Central memory CD4-positive, alpha-beta T cell (primary cell): ENCODE results near the gene LPAR1.

Experiments
- DNase-seq: peaks from one replicate; pipeline ENCODE4 v3.0.0; 2022

The LPAR1 gene

GRCh38 chr9:111036946-111037345, 1.3 kb downstream of the LPAR1 start:
- DNase-seq: no peak

DNA sequence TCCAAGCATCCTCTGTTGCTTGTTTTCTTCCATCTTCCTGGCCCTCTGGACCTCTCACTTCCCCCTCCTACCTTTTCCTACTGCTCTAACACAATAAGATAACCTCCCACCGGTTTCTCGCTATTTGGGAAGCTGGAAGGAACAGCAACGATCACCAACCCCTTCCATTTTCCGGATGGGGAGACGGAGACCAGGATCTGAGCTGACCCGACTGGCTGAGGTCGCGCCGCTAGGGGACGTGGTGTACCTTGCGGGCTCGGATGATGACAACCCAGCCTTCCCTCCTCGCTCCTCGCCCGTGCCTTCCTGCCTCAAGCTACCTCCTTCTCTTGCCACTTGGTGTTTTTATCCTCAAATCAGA, 1.9 kb downstream of the LPAR1 start:
- DNase-seq: no peak

DNA sequence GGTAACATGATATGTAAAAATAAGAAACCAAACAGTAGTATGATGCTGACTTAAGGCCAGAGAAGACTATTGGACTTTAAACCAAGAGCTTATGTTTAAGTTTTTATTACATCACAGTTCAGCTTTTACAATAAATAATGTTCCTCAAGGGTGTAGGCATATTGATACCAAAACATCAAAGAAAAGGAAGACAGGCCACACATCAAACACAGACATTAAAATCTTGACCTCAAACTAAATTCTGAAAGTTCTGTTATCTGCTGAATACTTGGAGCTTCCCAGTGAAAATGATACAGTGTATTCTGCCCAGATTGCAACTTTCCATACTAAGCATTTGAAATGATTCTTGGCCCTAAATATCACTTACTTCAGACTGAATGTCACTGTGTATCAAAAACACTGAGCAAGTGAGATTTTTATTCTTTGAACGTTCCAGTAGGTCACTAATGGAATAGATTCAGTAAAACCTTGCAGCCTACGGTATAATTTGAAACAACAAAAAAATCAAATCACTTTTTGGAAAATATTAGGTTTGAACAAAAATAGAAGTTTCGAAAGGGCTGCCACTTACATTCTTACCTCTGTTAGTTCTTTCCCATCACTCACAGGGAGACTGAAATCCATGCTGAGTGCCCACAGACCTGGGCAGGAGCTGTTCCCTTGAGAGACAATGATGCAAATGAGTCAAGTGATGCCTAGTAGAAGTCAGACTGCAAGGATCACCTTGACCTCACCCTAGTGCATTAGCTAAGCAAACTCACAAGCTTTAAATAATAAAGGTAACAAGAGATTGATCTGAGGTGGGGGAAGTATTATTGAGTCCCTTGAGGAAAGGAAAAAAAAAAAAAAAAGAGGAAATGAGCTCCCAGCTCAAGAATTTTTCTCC, 2.5 kb downstream of the LPAR1 start:
- no peak for DNase-seq

DNA sequence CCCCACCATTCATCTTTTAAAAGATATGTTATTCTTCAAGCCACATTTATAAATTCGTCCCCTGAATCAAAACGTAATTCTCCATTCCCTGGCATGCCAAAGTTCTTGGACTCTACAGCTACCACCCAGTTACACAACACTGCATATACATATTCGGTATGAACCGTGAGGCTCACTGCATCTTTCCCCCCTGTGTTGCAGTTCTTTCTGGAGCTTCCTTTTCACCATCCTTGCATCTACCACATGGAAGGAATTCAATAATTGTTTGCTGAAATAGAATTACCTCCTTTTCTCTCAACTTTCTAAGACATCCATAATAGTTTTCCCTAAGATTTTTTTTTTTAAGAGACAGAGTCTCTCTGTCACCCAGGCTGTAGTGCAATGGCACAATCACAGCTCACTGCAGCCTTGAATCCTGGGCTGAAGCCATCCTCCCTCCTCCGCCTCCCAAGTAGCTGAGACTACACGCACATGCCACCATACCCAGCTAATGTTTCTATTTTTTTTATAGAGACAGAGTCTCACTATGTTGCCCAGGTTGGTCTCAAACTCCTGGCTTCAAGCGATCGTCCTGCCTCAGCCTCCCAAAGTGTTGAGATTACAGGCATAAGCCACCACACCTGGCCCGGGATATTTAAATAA, 3.3 kb downstream of the LPAR1 start:
- DNase-seq: no peak

DNA sequence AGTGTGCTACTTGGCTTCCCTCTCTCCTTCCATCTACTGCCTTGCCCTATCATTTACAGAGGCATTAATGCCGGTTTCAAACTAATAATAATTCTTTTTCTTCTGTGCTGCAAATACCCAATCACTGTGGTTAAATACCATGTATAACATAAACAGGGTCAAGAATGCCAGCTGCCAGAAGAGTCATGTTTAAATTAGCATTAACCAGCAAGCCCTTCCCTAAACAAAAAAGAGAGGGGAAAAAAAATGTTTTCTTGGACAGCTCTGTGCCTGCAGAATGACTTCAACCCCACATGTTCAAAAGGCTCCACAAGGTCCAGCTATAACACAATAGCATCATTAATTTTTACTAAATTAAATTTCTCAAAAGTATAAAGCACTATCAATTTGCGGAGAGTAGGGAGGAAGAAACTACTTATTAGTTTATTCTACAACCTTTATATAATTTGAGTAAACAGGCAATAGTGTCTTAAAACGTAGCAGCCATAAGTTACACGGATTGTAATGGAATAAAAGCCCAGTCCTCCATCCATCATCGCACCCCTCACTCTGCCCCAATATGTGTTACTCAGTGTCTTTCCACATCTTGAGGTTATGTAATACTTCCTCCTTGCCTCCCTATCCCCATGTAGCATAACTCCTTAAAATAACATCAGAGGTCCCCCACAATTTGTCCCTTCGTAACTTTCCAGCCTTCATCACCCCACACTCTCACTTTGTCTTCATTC, 3.9 kb downstream of the LPAR1 start:
- no peak for DNase-seq

- DNase-seq: no peak
Measured at GRCh38 chr9:111030492-111030891, 7.8 kb downstream of the LPAR1 start.

DNA sequence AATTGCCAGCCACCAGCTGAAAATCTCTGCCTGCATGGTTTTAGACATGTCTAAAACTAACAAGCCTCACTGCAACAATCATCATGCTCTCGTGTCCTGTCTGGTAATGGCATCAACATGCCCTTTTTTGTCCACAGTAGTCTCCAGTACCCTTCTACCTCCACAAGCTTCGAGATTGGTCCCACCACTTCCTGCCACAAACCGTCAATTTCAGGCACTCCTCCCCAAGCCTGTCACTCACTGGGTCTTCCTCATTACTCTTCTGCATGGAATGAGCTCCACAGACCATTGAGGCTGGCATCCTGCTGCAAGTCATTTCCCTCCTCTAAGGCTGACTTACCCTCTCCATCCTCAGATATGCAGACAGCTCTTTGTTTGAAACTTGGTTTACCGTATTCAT, 9.0 kb downstream of the LPAR1 start:
- no peak for DNase-seq

GRCh38 chr9:111027798-111028197, 10.5 kb downstream of the LPAR1 start:
- DNase-seq: no peak

GRCh38 chr9:111023128-111023527, 15.1 kb downstream of the LPAR1 start:
- no peak for DNase-seq

- DNase-seq: no peak
Measured at GRCh38 chr9:111020594-111020993, 17.7 kb downstream of the LPAR1 start.

- no peak for DNase-seq
Measured at GRCh38 chr9:111016426-111017045, 21.7 kb downstream of the LPAR1 start.

DNA sequence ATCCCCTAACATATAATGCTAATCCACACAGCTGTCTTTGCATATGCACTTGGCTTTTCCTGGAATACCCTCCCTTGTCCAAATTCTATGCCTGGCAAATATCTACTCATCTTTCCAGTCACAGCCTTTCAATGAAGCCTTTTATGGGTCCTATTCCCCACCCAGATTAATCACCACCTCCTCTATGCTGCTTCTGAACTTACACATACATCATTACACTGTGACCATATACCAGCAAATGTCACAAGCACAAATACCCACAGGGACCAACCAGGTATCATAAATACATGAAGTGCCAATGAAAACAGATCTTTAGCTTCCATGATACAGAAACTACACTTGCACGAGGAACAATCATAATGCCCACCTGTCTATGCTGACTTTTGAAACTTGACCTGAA, 22.3 kb downstream of the LPAR1 start:
- no peak for DNase-seq

GRCh38 chr9:111013707-111014106, 24.6 kb downstream of the LPAR1 start:
- no peak for DNase-seq

DNA sequence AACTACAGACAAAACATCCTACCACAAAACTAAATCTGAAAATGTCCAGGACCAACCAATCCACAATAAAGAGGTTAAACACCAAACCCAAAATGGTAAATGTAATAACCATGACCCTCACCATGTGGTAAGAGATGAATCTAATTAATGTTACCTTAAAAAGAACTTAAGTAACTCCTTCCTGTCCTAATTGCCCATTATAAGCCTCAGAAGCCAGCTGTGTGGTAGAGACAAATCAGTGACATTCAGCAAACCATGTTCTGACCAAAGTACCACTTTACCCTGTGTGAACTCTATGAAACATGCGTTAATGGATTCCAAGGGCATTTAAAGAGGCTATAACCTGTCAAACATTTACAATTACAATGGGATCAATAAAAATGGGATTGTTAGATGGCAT, 25.0 kb downstream of the LPAR1 start:
- DNase-seq: no peak

GRCh38 chr9:111008158-111009075, 29.9 kb downstream of the LPAR1 start:
- DNase-seq: no peak

DNA sequence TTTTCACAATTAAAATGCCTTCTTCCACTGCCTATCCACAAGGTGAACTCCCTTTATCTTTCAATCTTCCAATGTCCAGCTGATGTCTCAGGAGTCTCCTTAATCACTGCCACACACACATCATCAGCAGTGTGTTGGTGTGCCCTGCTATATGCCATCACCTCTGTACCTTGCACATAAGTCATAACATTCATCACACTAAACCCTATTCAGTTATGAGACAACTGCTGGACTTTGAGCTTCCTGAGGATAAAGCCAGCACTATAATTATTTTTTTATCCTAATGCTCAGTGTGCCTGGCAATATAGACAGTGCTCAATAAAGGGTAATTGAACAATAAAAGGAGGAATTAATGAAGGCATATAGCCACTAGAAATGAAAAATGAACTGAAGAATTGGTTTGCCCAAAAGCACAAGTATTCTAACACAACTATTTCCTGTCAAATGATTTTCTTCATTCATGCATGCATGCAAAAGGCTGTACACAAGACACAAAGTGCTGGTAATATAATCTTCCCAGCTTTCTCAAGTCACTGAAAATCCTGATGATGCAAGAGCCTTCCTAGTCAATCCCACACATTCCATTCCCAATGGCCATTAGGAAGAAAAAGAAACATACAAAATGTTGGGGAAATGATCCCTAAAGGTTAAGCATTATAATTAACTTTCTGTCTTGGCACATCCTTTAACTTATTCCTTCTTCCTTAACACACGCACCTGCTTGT, 32.4 kb downstream of the LPAR1 start:
- DNase-seq: no peak

DNA sequence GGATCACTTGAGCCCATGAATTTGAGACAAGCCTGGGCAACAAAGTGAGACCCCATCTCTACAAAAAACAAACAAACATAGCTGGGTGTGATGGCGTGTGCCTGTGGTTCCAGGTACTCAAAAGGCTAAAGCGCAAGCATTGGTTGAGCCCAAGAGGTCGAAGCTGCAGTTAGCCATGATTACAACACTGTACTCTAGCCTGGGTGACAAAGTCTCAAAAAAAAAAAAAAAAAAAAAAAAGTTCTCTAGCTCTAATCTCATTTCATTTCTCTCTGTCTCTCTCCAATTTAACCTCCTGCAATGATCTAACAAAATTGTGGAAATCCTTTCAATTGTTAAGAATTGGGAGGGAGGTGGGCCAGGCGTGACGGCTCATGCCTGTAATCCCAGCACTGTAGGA, 33.3 kb downstream of the LPAR1 start:
- no peak for DNase-seq

DNA sequence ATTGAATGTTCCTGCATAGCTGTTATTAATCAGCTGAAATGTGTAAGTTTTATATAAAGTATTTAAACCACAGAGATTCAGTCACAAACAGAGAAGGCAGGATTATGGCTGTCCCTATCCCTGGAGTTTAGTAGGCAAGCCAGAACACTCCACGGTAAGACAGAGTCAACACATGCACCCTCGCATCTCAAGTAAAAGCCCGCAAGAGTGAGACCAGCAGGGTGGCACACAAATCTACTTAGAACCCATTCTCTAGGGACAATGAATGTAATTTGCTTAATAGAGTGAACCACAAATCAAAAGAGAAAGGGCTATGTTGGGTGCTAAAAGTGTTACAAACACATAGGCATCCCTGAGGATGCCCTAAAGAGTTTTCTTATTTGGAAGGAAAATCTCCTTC, 35.1 kb downstream of the LPAR1 start:
- DNase-seq: no peak

DNA sequence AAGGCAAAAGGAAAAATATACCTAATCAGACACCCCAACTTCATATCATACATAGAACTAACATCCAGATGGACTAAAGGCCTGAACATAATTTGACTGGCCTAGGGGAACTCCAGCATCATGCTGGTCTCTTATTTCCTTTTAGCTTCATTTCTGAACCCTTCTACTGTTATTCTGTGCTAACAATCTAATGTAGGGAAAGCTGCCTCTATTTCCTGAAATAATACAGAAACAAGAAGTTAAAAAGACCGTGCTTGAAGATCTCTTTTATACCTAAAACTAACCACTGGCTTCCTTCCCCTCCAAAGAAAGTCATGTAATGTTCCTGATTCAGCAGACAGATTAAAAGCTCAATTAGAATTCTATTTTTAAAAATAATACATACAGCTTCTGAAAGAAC, 36.7 kb downstream of the LPAR1 start:
- no peak for DNase-seq

- DNase-seq: no peak
Measured at GRCh38 chr9:111000202-111000601, 38.1 kb downstream of the LPAR1 start.

DNA sequence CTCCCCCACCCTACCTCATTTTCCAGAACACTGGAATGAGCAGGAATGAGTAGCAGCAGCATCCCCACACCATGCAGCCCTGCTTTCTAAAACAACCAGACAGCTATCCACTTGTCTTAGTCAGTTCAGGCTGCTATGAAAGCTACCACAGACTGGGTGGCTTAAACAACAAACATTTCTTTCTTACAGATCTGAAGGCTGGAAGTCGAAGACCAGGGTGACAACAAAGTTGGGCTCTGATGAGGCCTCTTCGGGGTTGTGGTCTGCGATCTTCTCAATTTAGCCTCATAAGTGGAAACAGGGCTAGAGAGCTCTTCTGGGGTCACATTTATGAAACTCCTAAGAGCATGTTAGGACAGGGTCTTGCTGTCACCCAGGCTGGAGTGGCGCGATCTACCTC, 38.9 kb downstream of the LPAR1 start:
- DNase-seq: no peak

DNA sequence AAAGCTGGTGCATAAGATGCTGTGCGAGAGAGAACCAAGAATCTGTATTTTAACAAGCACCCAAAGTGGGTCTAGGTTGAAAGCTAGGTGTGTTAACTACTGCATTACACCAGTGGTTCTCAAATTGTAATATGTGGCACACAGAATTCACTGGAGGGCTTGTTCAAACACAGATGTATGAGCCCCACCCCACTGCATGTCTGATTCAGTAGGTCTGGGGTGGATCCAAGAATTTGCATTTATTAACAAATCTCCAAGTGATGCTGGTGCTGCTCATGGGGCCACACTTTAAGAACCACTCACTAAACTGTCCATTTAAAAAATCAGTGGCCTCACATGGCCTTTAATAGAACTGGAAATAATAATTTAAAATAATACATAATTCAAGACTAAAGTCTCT, 40.4 kb downstream of the LPAR1 start:
- DNase-seq: no peak
